ENCODE results near the gene SEC23A.
"Not testable (repeated sequence)": the region's sequence is repeated elsewhere in the genome, so short reads cannot be mapped to it uniquely, and the experiment has no call there.

SEC23A gene

GRCh38 chr14:39025810-39026627 is 77.0 kb downstream of the SEC23A start:
- DNase-seq = no peak

DNA sequence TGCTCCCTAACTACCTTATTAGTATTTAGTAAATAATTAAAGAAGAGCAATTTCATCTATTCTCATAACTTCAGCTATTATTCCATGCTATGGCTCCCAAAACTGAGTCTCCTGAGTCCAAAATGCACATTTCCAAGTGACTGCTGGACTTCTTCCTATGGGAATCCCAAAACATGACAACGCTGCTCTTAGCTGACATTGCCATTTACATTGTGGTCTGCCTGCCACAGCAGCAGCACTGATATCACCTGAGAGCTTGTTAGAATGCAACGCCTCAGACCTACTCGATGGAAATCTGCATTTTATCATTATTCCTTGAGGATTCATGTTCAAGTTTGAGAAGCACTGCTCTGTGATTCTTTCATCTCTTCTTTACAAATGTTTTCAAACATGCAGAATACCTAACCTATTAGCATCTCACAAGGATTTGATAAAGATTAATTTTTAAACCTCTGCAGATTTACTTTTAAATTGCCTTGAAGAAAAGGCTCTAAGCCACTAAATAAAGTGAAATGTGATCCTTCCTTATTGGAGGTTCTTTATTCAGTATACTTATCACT is 77.7 kb downstream of the SEC23A start:
- no peak for DNase-seq

DNA sequence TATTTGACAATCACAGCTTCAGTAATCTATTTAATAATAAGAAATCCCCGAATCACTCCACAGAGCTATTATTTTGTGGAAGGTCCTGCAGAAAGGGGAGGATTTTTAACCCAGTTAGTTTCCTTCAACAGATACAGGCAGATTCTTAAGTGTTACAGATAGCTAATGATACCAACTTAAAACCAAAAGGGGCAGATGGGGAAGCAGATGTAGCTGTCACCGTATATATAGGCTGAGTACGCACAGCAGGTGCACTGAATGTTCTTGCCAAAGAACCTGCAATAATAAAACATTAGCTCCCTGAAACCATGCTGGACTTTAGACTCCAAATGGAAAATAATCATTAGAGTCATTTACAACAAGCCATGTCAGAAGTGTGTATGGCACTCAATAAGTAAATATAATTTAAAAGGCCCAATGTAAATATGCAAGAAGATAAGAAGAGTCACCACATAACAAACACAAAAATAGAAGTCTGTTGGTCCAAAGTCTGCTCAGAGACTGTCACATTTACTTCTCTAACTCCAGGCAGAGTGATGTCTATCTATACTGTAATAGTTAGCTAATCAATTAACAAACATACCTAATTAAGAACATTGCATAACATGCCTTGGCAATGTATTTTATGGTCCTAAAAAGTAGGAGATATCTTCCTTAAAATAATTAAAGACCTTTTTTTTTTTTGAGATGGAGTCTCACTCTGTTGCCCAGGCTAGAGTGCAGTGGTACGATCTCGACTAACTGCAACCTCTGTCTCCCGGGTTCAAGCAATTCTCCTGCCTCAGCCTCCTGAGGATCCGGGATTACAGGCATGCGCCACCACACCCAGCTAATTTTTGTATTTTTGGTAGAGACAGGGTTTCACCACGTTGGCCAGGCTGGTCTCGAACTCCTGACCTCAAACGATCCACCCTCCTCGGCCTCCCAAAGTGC is 78.8 kb downstream of the SEC23A start:
- no peak for DNase-seq

GRCh38 chr14:39017096-39018016 is 85.7 kb downstream of the SEC23A start:
- DNase-seq = not testable (repeated sequence)

- DNase-seq = no peak
Observed at GRCh38 chr14:39016733-39017095, 86.3 kb downstream of the SEC23A start.

GRCh38 chr14:39015964-39016577 is 87.0 kb downstream of the SEC23A start:
- DNase-seq = no peak

DNA sequence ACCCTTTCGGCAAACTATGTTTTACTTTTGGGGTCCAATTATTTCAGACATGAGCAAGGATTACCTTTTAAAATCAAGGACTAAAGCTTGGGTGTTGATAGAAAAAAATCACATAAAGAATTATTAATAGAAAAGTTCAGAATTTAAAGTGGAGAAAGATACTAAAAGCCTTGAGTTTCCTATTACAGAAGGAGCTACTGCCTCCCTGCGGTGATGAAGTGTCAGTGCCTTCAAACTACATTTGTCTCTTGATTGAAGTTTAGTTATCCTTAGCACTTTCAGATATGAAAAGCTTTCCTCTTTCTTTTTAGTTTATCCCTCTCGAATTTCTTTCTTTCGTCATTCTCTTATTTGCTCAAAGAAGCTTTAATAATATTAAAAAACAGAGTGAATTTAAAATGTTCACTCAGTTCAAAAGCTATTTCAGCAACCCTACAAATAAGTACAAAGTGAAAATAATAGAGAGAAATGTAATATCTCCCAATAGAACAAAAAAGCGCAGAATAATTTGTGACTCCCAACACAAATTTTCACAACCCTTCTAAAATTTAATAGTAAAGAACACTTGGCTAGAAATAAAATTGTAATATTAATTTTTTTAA is 87.6 kb downstream of the SEC23A start:
- no peak for DNase-seq

- DNase-seq = no peak
Observed at GRCh38 chr14:39014460-39014859, 88.6 kb downstream of the SEC23A start.

- DNase-seq = not testable (repeated sequence)
Observed at GRCh38 chr14:39008965-39009364, 94.1 kb downstream of the SEC23A start.

DNA sequence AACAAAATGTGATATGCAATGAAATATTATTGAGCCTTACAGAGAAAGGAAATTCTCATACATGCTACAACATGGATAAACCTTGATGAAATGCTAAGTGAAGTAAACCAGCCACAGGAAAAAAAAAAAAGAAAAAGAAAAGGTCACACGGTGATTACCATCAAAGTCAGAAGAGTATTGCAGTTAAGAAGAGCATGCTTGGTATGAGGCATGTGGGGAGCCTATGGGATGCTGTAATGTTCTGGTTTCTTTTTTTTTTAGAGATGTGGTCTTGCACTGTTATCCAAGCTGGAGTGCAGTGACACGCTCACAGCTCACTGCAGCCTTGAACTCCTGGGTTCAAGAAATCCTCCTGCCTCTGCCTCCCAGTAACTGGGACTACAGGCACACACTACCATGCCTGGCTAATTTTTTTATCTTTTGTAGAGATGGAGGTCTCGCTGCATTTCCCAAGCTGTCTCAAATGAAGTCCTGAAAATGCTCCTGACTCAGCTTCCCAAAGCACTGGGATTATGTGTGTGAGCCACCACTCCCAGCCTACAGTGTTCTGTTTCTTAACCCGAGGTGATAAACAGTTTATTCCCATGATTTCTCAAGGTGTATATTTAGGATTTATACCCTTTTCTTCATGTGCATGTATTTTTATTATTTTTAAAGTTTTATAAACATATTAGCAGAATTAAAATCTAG is 96.2 kb downstream of the SEC23A start:
- DNase-seq = no peak

DNA sequence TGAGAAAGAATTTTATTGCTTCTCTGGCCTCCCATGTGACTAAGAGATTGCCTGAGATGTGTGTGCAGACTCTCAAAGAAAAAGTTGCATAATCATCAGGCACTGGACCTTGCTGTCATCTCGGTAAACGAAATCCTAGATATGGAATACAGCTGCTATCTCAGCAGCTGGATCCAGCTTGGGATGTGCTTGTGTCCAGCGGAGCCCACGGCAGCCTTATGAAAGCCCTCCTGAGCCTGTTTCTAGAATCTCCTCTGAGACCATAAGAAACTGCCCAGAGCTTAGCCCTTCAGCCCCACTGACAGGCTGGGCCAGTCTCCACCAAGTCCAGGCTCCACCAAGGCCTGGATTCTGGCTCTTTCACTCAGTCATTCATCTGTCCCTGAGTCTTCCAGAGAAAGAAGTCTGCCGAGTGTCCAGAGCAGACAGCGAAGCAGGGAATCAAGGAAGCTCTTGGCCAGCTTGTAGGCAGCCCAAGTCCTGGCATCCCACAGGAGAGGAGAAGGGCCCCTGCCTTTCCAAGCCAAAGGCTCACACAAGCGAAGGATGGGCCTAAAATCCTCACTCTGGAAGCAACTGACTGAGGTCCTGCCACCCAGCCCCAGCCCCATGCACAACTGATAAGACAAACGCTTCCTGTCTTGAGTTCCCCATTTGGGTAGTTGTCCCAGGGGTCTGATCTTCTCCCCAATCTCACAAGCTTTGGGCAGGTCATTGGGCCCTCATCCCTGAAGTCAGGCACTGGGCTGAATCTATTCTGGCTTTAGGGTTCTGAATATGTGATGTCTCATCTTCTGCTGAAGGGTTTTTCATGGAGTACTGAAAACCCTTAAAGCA is 97.8 kb downstream of the SEC23A start:
- DNase-seq = no peak

GRCh38 chr14:38999949-39000348 is 103.1 kb downstream of the SEC23A start:
- DNase-seq = no peak

DNA sequence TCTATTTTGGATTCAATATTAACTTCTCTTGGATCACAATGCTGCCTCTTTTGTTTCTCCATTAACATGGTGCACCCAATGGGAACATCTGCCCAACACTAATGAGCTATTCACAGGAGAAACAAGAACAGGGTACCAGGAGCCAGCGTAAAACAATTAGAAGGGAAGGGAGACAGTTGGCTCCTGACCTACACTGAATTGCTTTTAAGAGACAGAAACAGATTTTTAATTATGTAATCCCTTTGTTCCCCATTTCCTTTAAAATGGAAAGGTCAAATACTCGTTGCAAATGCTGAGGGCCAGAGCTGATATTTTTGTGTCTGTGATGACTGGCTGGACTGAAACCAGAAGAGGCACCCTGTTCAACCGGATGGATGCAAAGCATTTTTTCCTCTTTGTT is 108.3 kb downstream of the SEC23A start:
- no peak for DNase-seq

DNA sequence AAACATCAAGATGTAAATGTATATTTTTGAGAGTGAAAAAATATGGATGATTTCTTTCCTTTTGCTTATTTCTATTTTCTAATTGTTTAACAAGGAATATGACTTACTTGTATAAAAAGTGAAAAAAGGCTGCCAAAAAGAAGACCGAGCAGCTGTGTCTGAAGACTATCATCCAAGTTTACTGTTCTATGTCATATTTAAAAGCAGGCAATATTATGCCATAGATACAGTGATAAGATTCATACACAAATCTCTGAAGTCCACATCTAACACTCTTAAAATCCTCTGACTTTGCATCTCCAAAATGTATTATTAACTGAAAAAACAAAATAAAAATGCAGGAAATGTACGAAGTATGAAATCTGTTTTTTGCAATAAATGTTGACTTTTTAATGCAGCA is 109.1 kb downstream of the SEC23A start:
- DNase-seq = no peak

DNA sequence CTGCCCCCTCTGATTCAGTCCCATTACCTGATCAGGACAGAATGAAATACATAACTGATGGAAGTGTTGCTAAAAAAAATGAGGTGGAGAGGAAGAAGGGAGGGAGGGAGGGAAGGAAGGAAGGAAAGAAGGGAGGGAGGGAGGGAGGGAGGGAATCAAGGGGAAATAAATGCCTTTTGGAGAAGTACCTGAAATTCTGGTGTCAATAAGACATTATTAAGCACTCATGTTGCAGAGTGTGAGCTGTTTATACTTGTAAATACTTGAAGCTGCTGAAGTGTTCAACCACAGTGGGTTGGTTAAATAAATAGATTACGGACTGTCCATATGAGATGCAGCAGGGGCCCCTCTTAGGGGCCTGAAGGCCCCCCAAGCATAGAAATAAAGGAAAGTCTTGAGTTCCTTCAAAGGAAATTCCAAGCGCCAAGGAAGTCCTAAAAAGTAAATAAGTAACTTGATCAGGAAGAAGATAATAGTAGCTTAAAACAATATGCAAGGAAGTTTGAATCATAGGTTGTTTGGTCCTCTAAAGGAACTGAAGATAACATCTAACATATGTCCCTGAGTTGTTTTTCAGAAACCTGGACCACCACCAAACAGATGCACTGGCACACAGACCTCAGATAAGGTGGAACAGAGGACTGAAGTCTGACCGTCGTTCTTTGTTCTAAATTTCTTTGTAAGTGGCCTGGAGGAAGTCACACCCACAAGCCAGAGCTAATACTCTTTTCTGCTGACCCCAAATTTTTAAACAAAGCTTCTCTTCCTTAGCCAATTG is 110.8 kb downstream of the SEC23A start:
- no peak for DNase-seq

DNA sequence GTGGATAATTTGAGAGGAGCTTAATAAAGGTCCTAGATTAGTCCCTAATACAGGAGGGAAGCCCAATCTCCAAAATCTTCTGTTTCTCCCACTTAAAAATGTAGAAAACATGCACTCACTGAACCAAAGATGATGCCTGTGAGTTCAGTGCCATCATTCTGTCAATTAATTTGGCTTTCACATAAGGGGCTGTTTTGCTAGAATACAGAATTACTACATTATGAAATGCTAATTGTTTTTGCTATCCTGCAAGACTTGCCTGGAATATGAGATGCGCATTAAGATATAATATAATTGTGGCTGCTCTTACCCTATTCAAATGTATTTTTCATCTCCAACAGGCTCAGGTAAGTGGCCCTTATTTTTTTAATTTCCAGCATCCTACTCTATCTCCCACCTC is 111.7 kb downstream of the SEC23A start:
- DNase-seq = no peak

DNA sequence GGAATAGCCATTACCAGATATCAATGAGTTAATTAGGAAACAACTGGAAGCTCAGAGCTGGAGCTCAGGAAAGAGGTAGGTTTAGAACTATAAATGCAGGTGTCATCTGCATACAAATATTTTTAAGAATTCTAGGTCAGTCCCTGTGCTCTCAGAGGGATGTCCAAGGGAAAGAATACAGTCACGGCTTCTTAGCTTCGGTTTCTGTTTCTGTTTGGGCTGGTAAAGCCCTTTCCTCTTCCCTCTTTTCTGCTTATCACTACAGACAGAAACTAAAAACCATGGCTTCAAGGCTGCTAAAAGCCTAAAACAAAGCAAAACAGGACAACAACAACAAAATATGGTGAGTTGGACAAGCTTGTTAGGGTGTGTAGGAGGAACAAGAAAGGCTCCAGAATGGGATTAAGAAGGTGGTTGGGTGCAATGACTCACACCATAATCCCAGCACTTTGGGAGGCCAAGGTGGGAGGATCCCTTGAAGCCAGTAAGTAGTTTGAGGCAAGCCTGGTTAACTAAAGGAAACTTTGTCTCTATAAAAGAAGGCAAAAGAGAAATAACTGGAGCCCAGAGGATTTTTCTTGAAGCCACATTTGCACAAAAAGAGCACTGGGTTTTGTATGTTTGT is 113.0 kb downstream of the SEC23A start:
- DNase-seq = no peak

DNA sequence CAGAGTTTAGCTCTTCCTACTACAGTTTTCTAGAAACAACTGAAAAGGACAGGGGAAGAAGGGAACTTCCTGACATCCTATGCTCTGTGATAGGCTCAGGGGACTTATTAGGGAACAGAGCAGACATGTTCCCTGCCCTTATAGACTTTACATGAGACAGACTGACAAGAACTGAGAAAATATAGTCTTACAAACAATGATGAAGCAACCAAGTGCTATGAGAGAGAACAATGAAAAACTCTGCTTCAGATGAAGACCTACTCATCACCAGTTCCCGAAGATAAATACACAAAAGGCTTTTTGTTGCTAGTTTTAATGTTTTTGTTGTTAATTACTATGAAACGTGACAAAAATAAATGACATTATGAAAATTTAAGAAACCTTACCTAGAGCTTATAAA is 115.3 kb downstream of the SEC23A start:
- no peak for DNase-seq

- DNase-seq = no peak
Observed at GRCh38 chr14:38982837-38983236, 120.2 kb downstream of the SEC23A start.
